OCI-LY7 (cell line): ENCODE results near the gene VSIG10L2. TPM values are rescaled to one million over a fixed set of nuclear protein-coding genes. Genes with fewer than 3 reads are reported as not detected.

Experiments used
- BruUV-seq: library from RNA; stranded (reverse); fragments of 400-500 nt; replicated peaks from 2 replicates; lab custom pipeline; 2021; lab: Mats Ljungman, UMichigan
- CTCF ChIA-PET: fragments of 300-600 bp; sonication (Branson Sonifier 250); formaldehyde crosslinking; loops from one replicate; lab custom pipeline; 2022; ENCODE audit warnings: antibody characterized with exemption; ENCODE audit not compliant: unreplicated experiment; lab: Charles Lee
- POLR2A ChIA-PET: fragments of 300-600 bp; sonication (Branson Sonifier 250); formaldehyde crosslinking; loops from one replicate; lab custom pipeline; 2022; ENCODE audit warnings: antibody characterized with exemption; lab: Charles Lee
- DNase-seq: peaks from one replicate; pipeline ENCODE4 v3.0.0-alpha.2; 2015; ENCODE audit warnings: low spot score
- H2AFZ ChIP-seq: fragments of 200-600 bp; sonication (generic), shearing (Covaris generic); 2 replicates; pipeline ENCODE4 v1.6.1; 2014; ENCODE audit warnings: mild to moderate bottlenecking, antibody characterized with exemption, low read length, moderate library complexity
- H3K27ac ChIP-seq: fragments of 200-600 bp; sonication (generic); 2 replicates; pipeline ENCODE4 v1.5.1; 2014; ENCODE audit warnings: mixed run types, low read depth, mild to moderate bottlenecking, moderate library complexity, low read length, inconsistent platforms; ENCODE audit not compliant: poor library complexity, severe bottlenecking
- H3K36me3 ChIP-seq: fragments of 200-600 bp; sonication (generic); 2 replicates; pipeline ENCODE4 v1.6.1; 2014; ENCODE audit warnings: mild to moderate bottlenecking, antibody characterized with exemption, low read length, moderate library complexity, mixed read lengths; ENCODE audit not compliant: insufficient read depth
- H3K4me1 ChIP-seq: fragments of 200-600 bp; sonication (generic); 2 replicates; pipeline ENCODE4 v1.5.1; 2014; ENCODE audit warnings: mild to moderate bottlenecking, low read length; ENCODE audit not compliant: insufficient read depth, poor library complexity, severe bottlenecking
- H3K4me2 ChIP-seq: fragments of 200-600 bp; sonication (generic); 2 replicates; pipeline ENCODE4 v1.6.1; 2014; ENCODE audit warnings: mild to moderate bottlenecking, low read length
- H3K4me3 ChIP-seq: fragments of 200-600 bp; sonication (generic); 2 replicates; pipeline ENCODE4 v1.5.1; 2014; ENCODE audit warnings: mild to moderate bottlenecking, low read depth, low read length; ENCODE audit not compliant: poor library complexity, severe bottlenecking
- H3K79me2 ChIP-seq: fragments of 200-600 bp; sonication (generic); 2 replicates; pipeline ENCODE4 v1.6.1; 2016; ENCODE audit warnings: low read depth, mild to moderate bottlenecking, low read length, moderate library complexity, mixed read lengths; ENCODE audit not compliant: insufficient read depth
- H3K9me2 ChIP-seq: fragments of 200-600 bp; sonication (generic); 2 replicates; pipeline ENCODE4 v1.6.1; 2016; ENCODE audit warnings: mild to moderate bottlenecking, low read length, mixed read lengths; ENCODE audit not compliant: insufficient read depth
- H3K9me3 ChIP-seq: fragments of 200-600 bp; sonication (generic); 2 replicates; pipeline ENCODE4 v1.6.1; 2014; ENCODE audit warnings: mild to moderate bottlenecking, mixed run types, low read length, mixed read lengths
- H4K20me1 ChIP-seq: fragments of 200-600 bp; sonication (generic); 2 replicates; pipeline ENCODE4 v1.6.1; 2014; ENCODE audit warnings: mild to moderate bottlenecking, antibody characterized with exemption, low read length, moderate library complexity, mixed read lengths; ENCODE audit not compliant: insufficient read depth
- CTCF ChIP-seq: fragments of 200-600 bp; sonication (generic); conservative IDR thresholded peaks from 2 replicates; pipeline ENCODE4 v1.5.1; 2014; ENCODE audit warnings: mild to moderate bottlenecking, antibody characterized with exemption, low read length, moderate library complexity, mixed read lengths
- EZH2phosphoT487 ChIP-seq: fragments of 200-600 bp; sonication (generic); IDR thresholded peaks from 2 replicates; pipeline ENCODE4 v1.6.1; 2018; ENCODE audit warnings: low read depth, borderline replicate concordance, mild to moderate bottlenecking, mixed run types, antibody characterized with exemption, low read length, moderate library complexity, mixed read lengths
- intact Hi-C: fragments of 100-400 bp; cut with micrococcal nuclease; formaldehyde crosslinking; loops from one replicate; pipeline ENCODE4 v1.10.0; 2022; ENCODE audit not compliant: unreplicated experiment
- total RNA-seq, 2 experiments: library from RNA; depleted of rRNA in 1 of 2; stranded (reverse); fragments of >200 nt in 1 of 2; shearing (Covaris generic) in 1 of 2; gene quantifications; 2 replicates each; pipeline ENCODE4 v1.2.3, GENCODE V29; 2014 to 2022

VSIG10L2 gene
- total RNA-seq, 2 experiments from 2014 or later, result not detected

DNA sequence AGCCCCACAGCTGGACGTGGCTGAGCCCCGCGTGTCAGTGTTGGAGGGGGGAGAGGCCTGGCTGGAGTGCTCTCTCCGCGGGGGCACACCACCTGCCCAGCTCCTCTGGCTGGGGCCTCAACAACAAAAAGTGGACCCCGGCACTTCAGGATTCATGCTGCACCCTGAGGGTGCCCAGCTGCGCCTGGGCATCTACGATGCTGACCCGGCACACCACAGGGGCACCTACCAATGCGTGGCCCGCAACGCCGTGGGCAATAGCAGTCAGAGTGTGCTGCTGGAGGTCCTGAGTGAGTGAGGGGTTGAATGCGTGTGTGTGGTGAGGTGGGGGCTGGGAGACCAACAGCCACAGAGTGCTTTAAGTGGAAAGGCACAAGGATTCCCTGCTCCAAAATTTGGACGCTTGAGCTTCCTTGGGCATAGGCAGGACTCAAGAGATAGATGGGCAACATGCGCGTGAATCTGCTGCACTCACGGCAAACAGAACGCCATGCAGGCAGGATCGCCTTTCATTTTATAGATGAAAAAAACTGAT lies 7.6 kb downstream of the VSIG10L2 start:
- Histone ChIP-seq H2AFZ (no peak overlapping the region), H3K9me3 (no peaks in the 10 kb centered on the region), H3K4me1 (no peaks in the 10 kb centered on the region), H4K20me1 (no peaks in the 10 kb centered on the region), H3K36me3 (no peaks in the 10 kb centered on the region), H3K79me2 (no peaks in the 10 kb centered on the region), H3K27ac (no peak overlapping the region), H3K4me3 (no peak overlapping the region), H3K4me2 (no peak overlapping the region), H3K9me2 (no peaks in the 10 kb centered on the region)
- POLR2A ChIA-PET, result no interaction called here
- intact Hi-C loops, result no loop called here
- TF ChIP-seq CTCF (no peak), EZH2phosphoT487 (no peak)
- no TSS peak for BruUV-seq
- DNase-seq, result no peak
- CTCF ChIA-PET, result no interaction called here

GRCh38 chr11:125954123-125954944 lies 8.5 kb downstream of the VSIG10L2 start:
- Histone ChIP-seq H3K4me2 (no peak overlapping the region), H3K9me2 (no peaks in the 10 kb centered on the region), H3K79me2 (no peaks in the 10 kb centered on the region), H3K27ac (no peak overlapping the region), H3K4me3 (no peak overlapping the region), H2AFZ (no peak overlapping the region), H4K20me1 (no peaks in the 10 kb centered on the region), H3K36me3 (no peaks in the 10 kb centered on the region), H3K4me1 (no peaks in the 10 kb centered on the region), H3K9me3 (no peaks in the 10 kb centered on the region)
- TF ChIP-seq EZH2phosphoT487 (no peak), CTCF (no peak)
- POLR2A ChIA-PET, result no interaction called here
- CTCF ChIA-PET, result no interaction called here
- BruUV-seq, result no TSS peak
- DNase-seq, result no peak
- intact Hi-C loops, result no loop called here
